HG03103 (cell line): ENCODE data around the gene CNDP2.
"Not testable (repeated sequence)": the region's sequence is repeated elsewhere in the genome, so short reads cannot be mapped to it uniquely, and the experiment has no call there.

Experiments used
- ATAC-seq: cut with Tn5 transposase; IDR thresholded peaks from one replicate; pipeline ENCODE4 v1.9.1; 2021; ENCODE audit warnings: low read depth; ENCODE audit not compliant: unreplicated experiment

Gene CNDP2

GRCh38 chr18:74515620-74516231 lies 19.6 kb downstream of the CNDP2 start:
- no peak for ATAC-seq

- no peak for ATAC-seq
Observed at GRCh38 chr18:74516271-74517235, 20.4 kb downstream of the CNDP2 start.

DNA sequence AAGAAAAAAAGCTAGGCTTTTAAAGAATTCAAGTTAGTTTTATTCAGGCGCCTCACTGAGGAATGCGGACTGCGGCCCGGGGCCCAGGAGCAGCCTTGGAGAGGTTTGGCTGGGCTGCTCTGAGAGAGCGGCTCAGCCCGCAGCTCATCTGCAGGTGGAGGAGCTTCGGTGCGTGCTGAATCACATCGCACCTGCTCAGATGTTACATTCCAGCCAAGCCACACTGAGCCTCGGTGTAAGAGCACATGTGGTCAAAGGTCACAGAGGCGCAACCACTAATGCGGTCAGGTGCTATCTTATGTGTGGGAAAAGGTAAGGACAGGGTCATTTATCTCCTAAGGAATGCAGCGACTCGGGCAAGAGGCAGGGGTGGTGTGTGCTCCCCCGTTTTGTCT lies 21.1 kb downstream of the CNDP2 start:
- ATAC-seq: no peak

DNA sequence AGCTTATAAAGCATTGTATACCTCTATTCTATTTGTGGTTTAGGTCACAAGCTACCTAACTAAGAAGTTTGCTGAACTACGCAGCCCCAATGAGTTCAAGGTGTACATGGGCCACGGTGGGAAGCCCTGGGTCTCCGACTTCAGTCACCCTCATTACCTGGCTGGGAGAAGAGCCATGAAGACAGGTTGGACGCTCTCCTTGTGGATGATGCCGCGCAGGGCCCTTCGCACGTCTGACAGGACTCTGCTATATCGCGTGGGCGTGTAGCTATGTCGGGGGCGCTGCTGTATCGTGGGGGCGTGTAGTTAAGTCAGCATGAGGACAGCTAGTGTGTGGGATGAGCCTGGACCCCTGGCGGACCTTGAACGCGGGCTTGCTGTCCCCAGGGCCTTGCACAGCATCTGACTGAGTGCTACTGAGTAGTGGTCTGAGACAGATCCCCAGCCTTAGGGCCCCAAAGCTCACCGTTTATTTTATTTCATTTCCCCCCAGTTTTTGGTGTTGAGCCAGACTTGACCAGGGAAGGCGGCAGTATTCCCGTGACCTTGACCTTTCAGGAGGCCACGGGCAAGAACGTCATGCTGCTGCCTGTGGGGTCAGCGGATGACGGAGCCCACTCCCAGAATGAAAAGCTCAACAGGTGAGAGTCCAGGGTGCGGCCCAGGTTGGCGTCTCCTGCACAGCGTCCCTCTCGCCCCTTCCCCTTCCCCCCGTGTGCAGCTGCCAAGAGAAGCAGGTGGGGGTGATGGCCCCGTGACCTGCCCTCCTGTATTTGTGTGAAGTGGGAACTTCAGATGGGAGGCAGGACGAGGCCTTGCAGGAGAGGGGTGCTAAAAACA lies 22.5 kb downstream of the CNDP2 start:
- no peak for ATAC-seq

- no peak for ATAC-seq
Observed at GRCh38 chr18:74519320-74520095, 23.3 kb downstream of the CNDP2 start.

GRCh38 chr18:74520096-74520833 lies 24.1 kb downstream of the CNDP2 start:
- no peak for ATAC-seq

- ATAC-seq: no peak
Observed at GRCh38 chr18:74521068-74521725, 25.0 kb downstream of the CNDP2 start.

- no peak for ATAC-seq
Observed at GRCh38 chr18:74522635-74523548, 26.7 kb downstream of the CNDP2 start.

DNA sequence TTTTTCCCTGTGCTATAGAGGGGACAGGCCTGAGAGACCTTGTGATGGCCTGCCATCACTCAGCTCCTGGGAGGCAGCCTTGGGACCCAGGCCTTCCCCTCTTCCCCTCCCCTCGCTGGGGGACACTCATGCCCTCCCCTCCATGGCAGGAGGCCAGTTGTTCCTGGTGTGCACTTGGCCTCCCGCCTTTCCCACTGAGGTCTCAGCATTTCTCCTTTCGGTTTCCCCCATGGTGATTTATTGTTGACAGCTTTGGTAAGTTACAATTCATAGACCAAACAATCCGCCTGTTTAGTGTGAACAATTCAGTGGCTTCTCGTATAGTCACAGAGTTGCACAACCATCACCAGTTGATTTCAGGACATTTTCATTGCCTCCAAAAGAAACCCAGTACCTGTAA lies 27.9 kb downstream of the CNDP2 start:
- no peak for ATAC-seq

GRCh38 chr18:74524915-74525314 lies 28.8 kb downstream of the CNDP2 start:
- ATAC-seq: not testable (repeated sequence)

DNA sequence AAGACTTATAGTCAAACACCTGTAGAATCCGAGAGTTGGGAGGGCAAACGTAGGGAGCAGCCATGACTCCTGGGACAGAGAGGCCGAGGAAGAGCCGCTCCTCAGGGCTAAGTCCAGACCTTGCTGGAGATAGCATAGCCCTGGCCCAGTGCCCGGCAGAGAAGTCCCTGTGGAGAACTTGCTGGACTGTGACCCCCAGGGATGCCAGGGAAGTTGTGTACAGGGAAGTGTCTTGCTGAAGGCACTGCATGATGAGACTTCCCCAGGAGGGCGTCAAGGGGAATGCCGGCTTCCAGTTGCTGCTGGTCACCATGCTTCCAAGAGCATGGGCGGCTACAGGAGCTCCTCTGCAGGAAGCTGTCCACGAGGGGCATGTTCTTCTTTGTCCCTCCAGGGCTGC lies 29.6 kb downstream of the CNDP2 start:
- ATAC-seq: no peak

DNA sequence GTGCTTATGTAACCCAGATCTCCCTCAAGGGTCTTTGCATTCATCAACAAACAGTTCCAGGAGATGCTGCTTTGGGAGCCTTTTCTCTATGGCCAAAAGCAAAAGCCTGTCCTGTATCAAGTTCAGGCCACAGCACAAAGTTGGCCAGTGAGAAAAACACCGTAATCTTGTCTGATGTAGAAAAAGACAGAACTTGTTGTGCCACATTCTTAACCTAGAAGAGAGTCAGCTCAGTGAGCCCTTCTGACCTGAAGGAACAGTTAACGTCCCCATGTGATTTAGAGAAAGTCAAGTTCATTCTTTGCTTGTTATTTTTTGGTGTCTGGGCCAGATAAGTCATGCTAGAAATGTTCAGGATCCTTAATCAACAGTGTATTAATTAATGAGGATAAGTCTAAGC lies 30.3 kb downstream of the CNDP2 start:
- ATAC-seq: no peak

DNA sequence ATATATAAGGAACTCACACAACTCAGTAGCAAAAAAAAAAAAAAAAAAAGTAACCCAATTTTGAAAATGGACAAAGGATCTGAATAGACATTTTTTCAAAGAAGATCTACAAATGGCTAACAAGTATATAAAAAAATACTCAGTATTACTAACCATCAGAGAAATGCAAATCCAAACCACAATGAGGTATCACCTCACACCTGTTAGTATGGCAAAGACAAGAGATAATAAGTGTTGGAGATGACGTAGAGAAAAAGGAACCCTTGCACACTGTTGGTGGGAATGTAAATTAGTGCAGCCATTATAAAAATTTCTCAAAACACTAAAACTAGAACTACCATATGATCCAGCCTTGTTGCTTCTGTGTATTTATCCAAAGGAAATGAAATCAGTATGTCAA lies 32.3 kb downstream of the CNDP2 start:
- ATAC-seq: no peak

- no peak for ATAC-seq
Observed at GRCh38 chr18:74528913-74529312, 32.8 kb downstream of the CNDP2 start.

- ATAC-seq: no peak
Observed at GRCh38 chr18:74529378-74529777, 33.2 kb downstream of the CNDP2 start.

DNA sequence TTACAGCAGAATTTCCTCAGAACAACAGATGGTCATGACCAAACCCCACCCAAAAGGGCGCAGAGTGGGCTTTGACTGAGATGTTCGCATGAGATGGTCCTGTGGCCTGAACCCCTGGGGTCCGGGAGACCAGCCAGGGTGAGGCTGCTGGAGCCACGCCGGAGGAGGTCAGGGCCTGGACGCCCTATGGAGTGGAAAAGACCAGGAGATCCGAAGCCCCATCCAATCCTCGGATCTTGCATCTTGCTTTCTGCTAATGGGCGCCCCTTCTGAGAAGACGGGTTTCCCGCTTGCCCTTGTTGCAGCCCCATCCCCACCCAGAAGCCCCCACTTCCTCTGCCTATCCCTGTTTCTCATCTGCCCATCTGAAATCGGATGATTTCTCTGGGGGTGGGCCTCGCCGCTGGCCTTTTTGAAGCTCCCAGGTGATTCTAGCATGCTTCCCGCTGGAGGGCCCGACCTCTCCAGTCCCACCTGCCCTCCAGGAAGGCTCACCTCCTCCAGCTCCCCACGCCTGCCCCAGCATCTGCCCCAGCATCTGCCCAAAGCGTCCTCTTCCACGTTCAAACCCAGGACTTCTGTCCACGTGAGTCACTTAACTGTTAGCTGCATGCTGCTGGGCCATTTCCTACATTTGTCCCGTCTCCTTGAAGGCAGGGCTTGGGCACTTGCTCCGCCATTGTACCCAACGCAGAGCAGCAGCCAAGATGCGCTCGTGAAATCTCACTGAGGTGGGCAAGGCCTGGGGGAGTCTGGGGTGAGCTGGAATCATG lies 33.8 kb downstream of the CNDP2 start:
- no peak for ATAC-seq

DNA sequence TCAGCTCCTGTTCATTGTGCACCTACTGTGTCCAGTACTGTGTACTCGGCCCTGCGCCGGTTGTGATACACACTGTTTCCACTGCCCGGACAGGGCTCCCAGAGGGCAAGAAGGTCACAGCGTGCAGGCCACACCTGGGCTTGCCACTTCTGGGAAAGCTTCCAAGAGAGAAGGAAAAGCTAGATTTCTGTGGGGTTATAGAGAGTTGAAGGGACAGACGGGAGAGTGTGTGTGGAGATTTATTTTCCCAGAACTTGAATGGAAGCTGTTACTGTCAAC lies 34.4 kb downstream of the CNDP2 start:
- ATAC-seq: no peak

DNA sequence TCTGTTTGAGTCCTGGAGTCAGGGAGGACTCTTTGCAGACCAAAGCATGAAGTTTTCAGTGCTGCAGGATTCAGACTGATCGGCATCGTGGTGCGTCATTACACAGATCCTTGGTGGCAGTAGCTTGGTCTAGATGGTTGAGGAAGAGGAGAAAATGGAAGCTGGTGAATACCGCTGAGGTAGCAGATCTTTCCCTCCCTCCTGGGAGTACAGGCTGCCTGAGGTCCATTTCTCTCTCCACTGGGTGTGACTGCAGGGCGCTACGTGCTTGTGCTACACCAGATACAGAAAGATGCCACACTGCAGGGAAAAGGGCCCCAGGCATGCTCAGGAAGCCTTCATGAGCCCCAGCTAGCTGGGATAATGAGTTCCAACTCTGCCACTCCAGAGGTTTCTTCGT lies 34.9 kb downstream of the CNDP2 start:
- ATAC-seq: no peak
